ENCODE measurements around the gene KLHL21. TPM values are rescaled to one million over a fixed set of nuclear protein-coding genes. Genes with fewer than 3 reads are reported as not detected.
A peak's percentile ranks its signal among the peaks of the same experiment; 100 is the strongest.

The KLHL21 gene
- total and polyA plus RNA-seq, 12 donors = 20.4 to 93.3 (median 69.6) TPM

DNA sequence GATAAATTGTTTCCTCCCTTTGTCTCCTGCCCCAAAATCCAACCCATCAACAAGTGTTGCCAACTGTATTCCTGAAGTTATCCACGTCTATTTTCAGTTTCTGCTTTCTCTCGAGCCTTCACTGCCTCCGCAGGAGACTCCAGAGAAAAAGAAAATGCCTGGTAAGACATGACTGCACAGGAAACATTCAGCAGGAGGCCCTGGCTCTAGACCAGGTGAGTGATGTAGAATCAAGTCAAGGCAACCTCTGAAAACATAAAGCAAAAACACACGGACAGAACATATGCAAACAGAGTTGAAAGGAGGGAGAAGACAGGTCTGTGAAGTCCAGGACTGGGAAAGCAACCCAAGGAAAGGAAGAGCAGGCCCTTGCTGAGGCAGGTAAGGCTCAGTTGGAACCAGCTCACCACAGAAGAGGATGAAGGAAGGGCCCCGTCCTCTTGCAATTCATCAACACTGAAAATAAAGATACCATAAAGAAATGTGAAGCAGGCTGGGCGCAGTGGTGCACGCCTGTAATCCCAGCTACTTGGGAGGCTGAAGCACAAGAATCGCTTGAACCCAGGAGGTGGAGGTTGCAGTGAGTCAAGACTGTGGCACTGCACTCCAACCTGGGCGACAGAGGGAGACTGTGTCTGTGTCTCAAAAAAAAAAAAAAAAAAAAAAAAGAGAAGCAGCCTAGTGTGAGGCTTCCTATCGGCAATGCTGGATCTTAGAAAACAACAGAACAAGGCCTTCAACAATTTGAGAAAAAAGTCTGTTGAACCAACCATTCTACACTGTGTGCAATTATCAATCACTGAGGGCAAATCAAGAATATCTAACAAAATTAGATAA, 57.2 kb downstream of the KLHL21 start:
- peak overlapping the region in 8 of 10 donors; percentile 4 to 86 (median 64) for H3K27ac ChIP-seq
- no peaks in the 10 kb centered on the region for H3K27me3 ChIP-seq
- WGBS, 2 donors = 57 to 66% methylated on average over 10 of the region's 10 CpGs
- intact Hi-C loops (cut with DNase I) = loop anchor here in 1 of 10 donors (5.0 kb wide), 1 partner anchor 58 kb away; no protein-coding TSS in a partner anchor
- no peaks in the 10 kb centered on the region for H3K9me3 ChIP-seq
- TF ChIP-seq, protein P1, sequence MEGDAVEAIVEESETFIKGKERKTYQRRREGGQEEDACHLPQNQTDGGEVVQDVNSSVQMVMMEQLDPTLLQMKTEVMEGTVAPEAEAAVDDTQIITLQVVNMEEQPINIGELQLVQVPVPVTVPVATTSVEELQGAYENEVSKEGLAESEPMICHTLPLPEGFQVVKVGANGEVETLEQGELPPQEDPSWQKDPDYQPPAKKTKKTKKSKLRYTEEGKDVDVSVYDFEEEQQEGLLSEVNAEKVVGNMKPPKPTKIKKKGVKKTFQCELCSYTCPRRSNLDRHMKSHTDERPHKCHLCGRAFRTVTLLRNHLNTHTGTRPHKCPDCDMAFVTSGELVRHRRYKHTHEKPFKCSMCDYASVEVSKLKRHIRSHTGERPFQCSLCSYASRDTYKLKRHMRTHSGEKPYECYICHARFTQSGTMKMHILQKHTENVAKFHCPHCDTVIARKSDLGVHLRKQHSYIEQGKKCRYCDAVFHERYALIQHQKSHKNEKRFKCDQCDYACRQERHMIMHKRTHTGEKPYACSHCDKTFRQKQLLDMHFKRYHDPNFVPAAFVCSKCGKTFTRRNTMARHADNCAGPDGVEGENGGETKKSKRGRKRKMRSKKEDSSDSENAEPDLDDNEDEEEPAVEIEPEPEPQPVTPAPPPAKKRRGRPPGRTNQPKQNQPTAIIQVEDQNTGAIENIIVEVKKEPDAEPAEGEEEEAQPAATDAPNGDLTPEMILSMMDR (IDR thresholded peaks at IDR 0.05) = no peak
- DNase-seq (no peak), ATAC-seq (peak in 3 of 8 donors; percentile 32 to 60 (median 52))
- H3K4me3 ChIP-seq = no peak overlapping the region
- H3K4me1 ChIP-seq = peaks cover 0 to 30% (median 16%) of the 10 kb centered on the region in 9 donors
- peaks cover 0 to 100% (median 38%) of the 10 kb centered on the region in 9 donors for H3K36me3 ChIP-seq

DNA sequence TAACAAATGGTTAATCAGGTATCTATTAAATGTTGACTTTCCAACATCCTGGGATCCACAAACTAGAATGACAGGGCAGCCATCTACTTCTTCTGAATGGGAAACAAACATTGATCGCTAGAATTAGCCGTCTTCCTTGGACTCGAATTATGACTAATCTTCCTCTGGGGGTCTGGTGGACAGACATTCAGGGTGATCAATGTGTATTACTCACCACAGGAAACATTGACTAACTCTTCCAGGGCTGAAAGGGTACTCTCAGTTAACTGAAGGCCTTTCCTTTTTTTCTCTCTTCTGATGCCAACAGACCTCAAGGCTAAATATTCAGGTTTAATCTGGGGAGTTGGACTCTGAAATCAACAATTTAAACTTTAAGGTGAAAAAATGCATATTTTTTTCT, 57.8 kb downstream of the KLHL21 start:
- WGBS, 2 donors = 62 to 74% methylated on average over 3 of the region's 3 CpGs
- Histone ChIP-seq H3K27ac (peak overlapping the region in 4 of 10 donors; percentile 33 to 86 (median 57)), H3K27me3 (no peaks in the 10 kb centered on the region), H3K36me3 (peaks cover 0 to 99% (median 31%) of the 10 kb centered on the region in 9 donors), H3K4me1 (peaks cover 0 to 30% (median 16%) of the 10 kb centered on the region in 9 donors), H3K4me3 (no peak overlapping the region), H3K9me3 (no peaks in the 10 kb centered on the region)
- TF ChIP-seq, protein P1 (IDR thresholded peaks at IDR 0.05) = no peak
- no peak for ATAC-seq
- intact Hi-C loops (cut with DNase I) = loop anchor here in 1 of 10 donors (5.0 kb wide), 1 partner anchor 58 kb away; no protein-coding TSS in a partner anchor
- no peak for DNase-seq

Other genes starting within 250 kb of the KLHL21 start
- 10 to 100 TPM in 3 of 10 donors, 1 to 10 TPM in 7; 5.1 to 26.9 (median 8.6) TPM for gene ACOT7, start 209.1 kb downstream of the KLHL21 start, total RNA-seq
- 10 to 100 TPM in 1 of 2 donors, 1 to 10 TPM in 1; 4.0 to 40.4 TPM for gene ACOT7, start 209.1 kb downstream of the KLHL21 start, polyA plus RNA-seq
- under 1 TPM in 1 of 10 donors, not detected in 9; 0.25 TPM for gene HES2, start 182.9 kb downstream of the KLHL21 start, total RNA-seq
- gene HES2, start 182.9 kb downstream of the KLHL21 start, polyA plus RNA-seq = under 1 TPM in 1 of 2 donors, not detected in 1; 0.22 TPM
- under 1 TPM in 5 of 10 donors, not detected in 5; 0.17 to 0.51 (median 0.29) TPM for gene ESPN, start 178.1 kb downstream of the KLHL21 start, total RNA-seq
- gene ESPN, start 178.1 kb downstream of the KLHL21 start, polyA plus RNA-seq = under 1 TPM; 0.12 to 0.22 TPM
- 10 to 100 TPM in 2 of 10 donors, 1 to 10 TPM in 8; 4.0 to 12.0 (median 7.3) TPM for gene TNFRSF25, start 136.7 kb downstream of the KLHL21 start, total RNA-seq
- 10 to 100 TPM in 1 of 2 donors, 1 to 10 TPM in 1; 6.6 to 43.1 TPM for gene TNFRSF25, start 136.7 kb downstream of the KLHL21 start, polyA plus RNA-seq
- 10 to 100 TPM; 10.0 to 18.8 (median 15.3) TPM for gene PLEKHG5, start 111.2 kb downstream of the KLHL21 start, total RNA-seq
- gene PLEKHG5, start 111.2 kb downstream of the KLHL21 start, polyA plus RNA-seq = 10 to 100 TPM in 1 of 2 donors, 1 to 10 TPM in 1; 6.6 to 28.7 TPM
- gene NOL9, start 48.4 kb downstream of the KLHL21 start, total RNA-seq = 10 to 100 TPM; 13.5 to 19.3 (median 15.3) TPM
- 1 to 10 TPM; 3.0 to 5.9 TPM for gene NOL9, start 48.4 kb downstream of the KLHL21 start, polyA plus RNA-seq
- gene TAS1R1, start 47.6 kb downstream of the KLHL21 start, total RNA-seq = not detected
- not detected for gene TAS1R1, start 47.6 kb downstream of the KLHL21 start, polyA plus RNA-seq
- 10 to 100 TPM in 6 of 10 donors, 1 to 10 TPM in 4; 7.3 to 16.6 (median 11.0) TPM for gene ZBTB48, start 22.9 kb downstream of the KLHL21 start, total RNA-seq
- gene ZBTB48, start 22.9 kb downstream of the KLHL21 start, polyA plus RNA-seq = 10 to 100 TPM; 18.3 to 41.5 TPM
- 10 to 100 TPM in 1 of 10 donors, 1 to 10 TPM in 9; 5.9 to 12.2 (median 8.0) TPM for gene PHF13, start 10.9 kb upstream of the KLHL21 start, total RNA-seq
- 1 to 10 TPM; 3.7 to 5.2 TPM for gene PHF13, start 10.9 kb upstream of the KLHL21 start, polyA plus RNA-seq
- gene THAP3, start 22.0 kb upstream of the KLHL21 start, total RNA-seq = 10 to 100 TPM in 7 of 10 donors, 1 to 10 TPM in 3; 6.8 to 16.7 (median 11.2) TPM
- 10 to 100 TPM; 24.6 to 27.6 TPM for gene THAP3, start 22.0 kb upstream of the KLHL21 start, polyA plus RNA-seq
- gene DNAJC11, start 98.9 kb upstream of the KLHL21 start, total RNA-seq = 10 to 100 TPM; 60.8 to 80.6 (median 73.2) TPM
- gene DNAJC11, start 98.9 kb upstream of the KLHL21 start, polyA plus RNA-seq = 10 to 100 TPM; 31.2 to 63.1 TPM
- 100 to 1,000 TPM; 123 to 155 (median 140) TPM for gene CAMTA1, start 182.6 kb upstream of the KLHL21 start, total RNA-seq
- gene CAMTA1, start 182.6 kb upstream of the KLHL21 start, polyA plus RNA-seq = 100 to 1,000 TPM; 182 to 265 TPM